Measurements from ENCODE around the gene ETFB.

ETFB gene

GRCh38 chr19:51370230-51370629 is 4.0 kb upstream of the ETFB start:
- TF ChIP-seq POLR2A (IDR thresholded peaks at IDR 0.05; ENCODE audit: extremely low read depth, insufficient read length) (no peak), MAX (IDR thresholded peaks at IDR 0.05; ENCODE audit: low read depth, low read length) (no peak), CTCF (IDR thresholded peaks at IDR 0.05; ENCODE audit: low read depth, low read length) (no peak), MYC (IDR thresholded peaks at IDR 0.05; ENCODE audit: low read depth, low read length) (no peak)
- H3K4me3 ChIP-seq (ENCODE audit: low read depth, low read length): no peak overlapping the region
- DNase-seq (ENCODE audit: low read depth): no peak

GRCh38 chr19:51368366-51369282 is 2.4 kb upstream of the ETFB start, which contains the start of gene CLDND2:
CLDND2 (minus strand) TSS chr19:51369003; CDS start chr19:51368577, 426 bp downstream.
- peak; percentile 86 for DNase-seq (ENCODE audit: low read depth)
- H3K4me3 ChIP-seq (ENCODE audit: low read depth, low read length): peak within 1 kb of the TSS; percentile 57
- peak; percentile 23 for TF ChIP-seq MYC (IDR thresholded peaks at IDR 0.05; ENCODE audit: low read depth, low read length)
- peak; percentile 21; the same call in 1 of the 2 replicates for TF ChIP-seq MAX (IDR thresholded peaks at IDR 0.05; ENCODE audit: low read depth, low read length)
- TF ChIP-seq POLR2A (IDR thresholded peaks at IDR 0.05; ENCODE audit: extremely low read depth, insufficient read length): no peak
- no peak for TF ChIP-seq CTCF (IDR thresholded peaks at IDR 0.05; ENCODE audit: low read depth, low read length)

- H3K4me3 ChIP-seq (ENCODE audit: low read depth, low read length): peak overlapping the region; percentile 87
- TF ChIP-seq POLR2A (IDR thresholded peaks at IDR 0.05; ENCODE audit: extremely low read depth, insufficient read length) (peak; percentile 63), MYC (IDR thresholded peaks at IDR 0.05; ENCODE audit: low read depth, low read length) (peak; percentile 78), CTCF (IDR thresholded peaks at IDR 0.05; ENCODE audit: low read depth, low read length) (no peak), MAX (IDR thresholded peaks at IDR 0.05; ENCODE audit: low read depth, low read length) (peak; percentile 67)
- DNase-seq (ENCODE audit: low read depth): peak; percentile 99
Measured at GRCh38 chr19:51367565-51368365, 1.6 kb upstream of the ETFB start.

- peak overlapping the region; percentile 87 for H3K4me3 ChIP-seq (ENCODE audit: low read depth, low read length)
- peak; percentile 58 for DNase-seq (ENCODE audit: low read depth)
- no peak for TF ChIP-seq CTCF (IDR thresholded peaks at IDR 0.05; ENCODE audit: low read depth, low read length)
- peak; percentile 79 for TF ChIP-seq POLR2A (IDR thresholded peaks at IDR 0.05; ENCODE audit: extremely low read depth, insufficient read length)
Measured at GRCh38 chr19:51367255-51367564, 1.0 kb upstream of the ETFB start.

- H3K4me3 ChIP-seq (ENCODE audit: low read depth, low read length): peak overlapping the region; percentile 87
- TF ChIP-seq MAX (IDR thresholded peaks at IDR 0.05; ENCODE audit: low read depth, low read length) (no peak), POLR2A (IDR thresholded peaks at IDR 0.05; ENCODE audit: extremely low read depth, insufficient read length) (peak; percentile 85), MYC (IDR thresholded peaks at IDR 0.05; ENCODE audit: low read depth, low read length) (peak; percentile 49; the same call in 1 of the 2 replicates), CTCF (IDR thresholded peaks at IDR 0.05; ENCODE audit: low read depth, low read length) (no peak)
- peak; percentile 98 for DNase-seq (ENCODE audit: low read depth)
Measured at GRCh38 chr19:51366389-51367254, 434 bp upstream of the ETFB start.
